ENCODE data around the gene MAG. TPM values are rescaled to one million over a fixed set of nuclear protein-coding genes. Genes with fewer than 3 reads are reported as not detected.

The MAG gene
- polyA plus RNA-seq, 1 donor from 2014 or later: 0.25 TPM

DNA sequence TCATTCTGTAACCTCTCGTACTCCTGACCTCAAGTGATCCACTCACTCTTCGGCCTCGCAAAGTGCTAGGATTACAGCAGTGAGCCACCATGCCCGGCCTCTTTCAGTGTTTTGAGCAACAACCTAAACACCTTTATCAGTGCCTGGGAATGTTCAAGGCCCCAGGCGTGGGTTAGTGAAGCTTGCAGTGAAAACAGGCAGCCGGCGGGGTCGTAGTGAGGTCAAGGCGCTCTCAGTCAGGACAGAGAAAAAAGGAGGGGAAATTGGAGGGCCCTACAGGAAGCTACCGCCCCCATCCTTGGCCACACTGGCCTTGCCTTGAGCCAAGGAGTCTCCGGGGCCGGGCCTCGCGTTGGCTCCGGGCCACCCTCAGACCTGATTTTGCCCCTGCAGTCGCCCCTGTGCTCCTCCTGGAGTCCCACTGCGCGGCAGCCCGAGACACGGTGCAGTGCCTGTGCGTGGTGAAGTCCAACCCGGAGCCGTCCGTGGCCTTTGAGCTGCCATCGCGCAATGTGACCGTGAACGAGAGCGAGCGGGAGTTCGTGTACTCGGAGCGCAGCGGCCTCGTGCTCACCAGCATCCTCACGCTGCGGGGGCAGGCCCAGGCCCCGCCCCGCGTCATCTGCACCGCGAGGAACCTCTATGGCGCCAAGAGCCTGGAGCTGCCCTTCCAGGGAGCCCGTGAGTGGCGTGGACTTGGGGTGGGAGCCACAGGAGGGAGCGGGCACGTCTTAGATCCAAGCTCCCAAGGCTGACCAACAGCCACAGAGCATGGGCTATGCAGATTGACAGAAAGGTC, 17.7 kb downstream of the MAG start:
- Mint-ChIP-seq H3K9me3 (no peaks in the 10 kb centered on the region), H3K4me1 (peaks cover 20 to 23% (median 22%) of the 10 kb centered on the region in 3 donors), H3K36me3 (no peaks in the 10 kb centered on the region), H3K27me3 (no peaks in the 10 kb centered on the region), H3K27ac (no peak overlapping the region), H3K4me3 (peak overlapping the region in 2 of 4 donors; percentile 8 to 22)

- H3K27ac Mint-ChIP-seq: no peak overlapping the region
- no peaks in the 10 kb centered on the region for H3K9me3 Mint-ChIP-seq
- peak overlapping the region in 1 of 4 donors; percentile 27 for H3K4me3 Mint-ChIP-seq
- H3K27me3 Mint-ChIP-seq: no peaks in the 10 kb centered on the region
- peaks cover 18 to 23% (median 22%) of the 10 kb centered on the region in 3 donors for H3K4me1 Mint-ChIP-seq
- no peaks in the 10 kb centered on the region for H3K36me3 Mint-ChIP-seq
Measured at GRCh38 chr19:35310331-35310730, 18.4 kb downstream of the MAG start.

- H3K27me3 Mint-ChIP-seq: no peaks in the 10 kb centered on the region
- H3K4me1 Mint-ChIP-seq: peaks cover 18 to 26% (median 23%) of the 10 kb centered on the region in 3 donors
- H3K27ac Mint-ChIP-seq: no peak overlapping the region
- no peaks in the 10 kb centered on the region for H3K9me3 Mint-ChIP-seq
- no peak overlapping the region for H3K4me3 Mint-ChIP-seq
- H3K36me3 Mint-ChIP-seq: no peaks in the 10 kb centered on the region
Measured at GRCh38 chr19:35310811-35311465, 19.0 kb downstream of the MAG start.

GRCh38 chr19:35311901-35312665, 20.1 kb downstream of the MAG start:
- Mint-ChIP-seq H3K36me3 (no peaks in the 10 kb centered on the region), H3K4me3 (peak overlapping the region in 1 of 4 donors; percentile 17), H3K9me3 (no peaks in the 10 kb centered on the region), H3K4me1 (peaks cover 15 to 24% (median 18%) of the 10 kb centered on the region in 3 donors), H3K27me3 (no peaks in the 10 kb centered on the region), H3K27ac (no peak overlapping the region)

DNA sequence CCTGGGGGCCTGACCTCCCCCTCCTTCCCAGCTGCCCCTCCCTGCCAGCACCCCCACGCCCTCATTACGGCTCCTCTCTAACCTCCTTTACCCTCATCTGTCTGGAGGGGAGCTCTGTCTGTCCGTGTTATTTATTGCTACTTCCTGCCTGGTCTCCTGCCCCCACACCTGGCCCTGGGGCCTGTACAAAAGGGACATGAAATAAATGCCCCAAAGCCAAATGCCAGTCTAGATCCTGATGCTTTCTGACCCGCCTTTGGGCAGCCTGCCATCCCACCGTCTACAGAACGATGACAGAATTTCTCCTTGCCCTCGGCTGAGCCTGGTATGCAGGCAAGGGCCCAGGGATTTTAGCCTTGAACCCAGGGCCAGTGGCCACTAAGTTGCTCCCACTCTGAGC, 21.6 kb downstream of the MAG start:
- Mint-ChIP-seq H3K9me3 (no peaks in the 10 kb centered on the region), H3K27ac (no peak overlapping the region), H3K4me3 (no peak overlapping the region), H3K36me3 (no peaks in the 10 kb centered on the region), H3K4me1 (peaks cover 16 to 22% (median 21%) of the 10 kb centered on the region in 3 donors), H3K27me3 (no peaks in the 10 kb centered on the region)

- Mint-ChIP-seq H3K4me1 (peaks cover 21 to 22% (median 21%) of the 10 kb centered on the region in 3 donors), H3K9me3 (no peaks in the 10 kb centered on the region)
Measured at GRCh38 chr19:35314031-35314430, 22.1 kb downstream of the MAG start.

DNA sequence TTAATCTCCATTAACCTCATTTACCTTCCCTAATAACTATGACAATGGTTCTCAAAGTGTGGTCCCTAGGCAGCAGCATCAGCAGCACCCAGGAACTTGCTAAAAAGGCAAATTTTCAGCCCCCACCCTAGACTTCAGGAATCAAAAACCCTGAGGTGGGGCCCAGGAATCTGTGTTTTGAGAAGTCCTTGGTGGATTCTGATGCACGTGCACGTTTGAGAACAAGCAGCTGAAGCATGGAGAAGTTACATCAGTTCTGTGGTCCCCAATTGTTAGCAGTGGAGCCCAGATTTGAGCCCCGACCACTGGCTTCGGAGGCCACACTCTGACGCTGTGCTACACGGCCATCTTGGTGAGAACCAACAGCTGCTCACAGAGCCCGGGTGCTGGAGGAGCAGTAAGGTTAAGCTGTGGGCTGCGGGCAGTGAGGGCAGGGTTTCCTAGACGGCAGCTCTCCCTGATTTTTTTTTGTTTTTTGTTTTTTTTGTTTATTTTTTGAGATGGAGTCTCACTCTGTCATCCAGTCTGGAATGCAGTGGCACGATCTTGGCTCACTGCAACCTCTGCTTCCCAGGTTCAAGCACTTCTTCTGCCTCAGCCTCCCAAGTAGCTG, 23.0 kb downstream of the MAG start:
- Mint-ChIP-seq H3K27ac (peak overlapping the region in 2 of 3 donors; percentile 56 to 87), H3K4me1 (peaks cover 24 to 28% (median 26%) of the 10 kb centered on the region in 3 donors), H3K4me3 (no peak overlapping the region), H3K9me3 (no peaks in the 10 kb centered on the region), H3K27me3 (no peaks in the 10 kb centered on the region), H3K36me3 (no peaks in the 10 kb centered on the region)

More at GRCh38 chr19:35314031-35314430, 22.1 kb downstream of the MAG start:
- Mint-ChIP-seq H3K27ac (no peak overlapping the region), H3K27me3 (no peaks in the 10 kb centered on the region), H3K4me3 (peak overlapping the region in 2 of 4 donors; percentile 2 to 81), H3K36me3 (no peaks in the 10 kb centered on the region)

GRCh38 chr19:35315883-35316282, 23.9 kb downstream of the MAG start:
- Mint-ChIP-seq H3K36me3 (no peaks in the 10 kb centered on the region), H3K27ac (no peak overlapping the region), H3K9me3 (no peaks in the 10 kb centered on the region), H3K4me1 (peaks cover 30 to 37% (median 33%) of the 10 kb centered on the region in 3 donors), H3K4me3 (no peak overlapping the region), H3K27me3 (no peaks in the 10 kb centered on the region)

DNA sequence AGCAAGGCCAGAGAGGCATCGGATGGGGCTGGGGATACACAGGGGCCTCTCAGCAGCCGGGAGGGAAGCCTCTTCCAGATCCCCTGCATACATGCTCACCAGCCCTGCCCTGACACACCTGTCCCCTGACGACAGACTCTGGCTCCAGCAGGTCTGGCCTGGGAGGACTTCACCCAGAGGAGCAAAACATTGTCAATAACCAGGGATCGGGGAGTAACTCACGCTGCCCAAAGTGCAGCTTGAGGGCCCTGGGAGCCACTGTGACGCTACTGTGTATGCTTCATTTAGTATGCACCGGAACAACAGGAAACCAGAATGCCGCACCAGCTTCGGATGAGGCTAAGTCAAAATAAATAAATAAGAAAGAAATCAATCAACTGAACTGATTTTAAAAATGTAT, 24.6 kb downstream of the MAG start:
- Mint-ChIP-seq H3K36me3 (no peaks in the 10 kb centered on the region), H3K4me1 (peaks cover 34 to 43% (median 37%) of the 10 kb centered on the region in 3 donors), H3K4me3 (peak overlapping the region in 3 of 4 donors; percentile 15 to 70 (median 66)), H3K27me3 (no peaks in the 10 kb centered on the region), H3K27ac (peak overlapping the region; percentile 67 to 83 (median 75)), H3K9me3 (no peaks in the 10 kb centered on the region)

GRCh38 chr19:35317464-35318043, 25.6 kb downstream of the MAG start:
- H3K36me3 Mint-ChIP-seq: no peaks in the 10 kb centered on the region
- peaks cover 39 to 51% (median 41%) of the 10 kb centered on the region in 3 donors for H3K4me1 Mint-ChIP-seq
- peak overlapping the region in 3 of 4 donors; percentile 15 to 76 (median 73) for H3K4me3 Mint-ChIP-seq
- H3K27ac Mint-ChIP-seq: peak overlapping the region in 1 of 3 donors; percentile 75
- H3K9me3 Mint-ChIP-seq: no peaks in the 10 kb centered on the region
- H3K27me3 Mint-ChIP-seq: no peaks in the 10 kb centered on the region

GRCh38 chr19:35318679-35319448, 26.9 kb downstream of the MAG start:
- Mint-ChIP-seq H3K36me3 (no peaks in the 10 kb centered on the region), H3K9me3 (no peaks in the 10 kb centered on the region), H3K27ac (peak overlapping the region; percentile 56 to 95 (median 82)), H3K4me3 (peak overlapping the region; percentile 46 to 92 (median 78)), H3K4me1 (peaks cover 46 to 59% (median 49%) of the 10 kb centered on the region in 3 donors), H3K27me3 (no peaks in the 10 kb centered on the region)

GRCh38 chr19:35320065-35320713, 28.2 kb downstream of the MAG start:
- no peaks in the 10 kb centered on the region for H3K27me3 Mint-ChIP-seq
- H3K36me3 Mint-ChIP-seq: no peaks in the 10 kb centered on the region
- H3K4me1 Mint-ChIP-seq: peaks cover 52 to 61% (median 58%) of the 10 kb centered on the region in 3 donors
- H3K9me3 Mint-ChIP-seq: no peaks in the 10 kb centered on the region
- peak overlapping the region; percentile 71 to 92 (median 80) for H3K4me3 Mint-ChIP-seq
- H3K27ac Mint-ChIP-seq: peak overlapping the region; percentile 75 to 95 (median 76)

DNA sequence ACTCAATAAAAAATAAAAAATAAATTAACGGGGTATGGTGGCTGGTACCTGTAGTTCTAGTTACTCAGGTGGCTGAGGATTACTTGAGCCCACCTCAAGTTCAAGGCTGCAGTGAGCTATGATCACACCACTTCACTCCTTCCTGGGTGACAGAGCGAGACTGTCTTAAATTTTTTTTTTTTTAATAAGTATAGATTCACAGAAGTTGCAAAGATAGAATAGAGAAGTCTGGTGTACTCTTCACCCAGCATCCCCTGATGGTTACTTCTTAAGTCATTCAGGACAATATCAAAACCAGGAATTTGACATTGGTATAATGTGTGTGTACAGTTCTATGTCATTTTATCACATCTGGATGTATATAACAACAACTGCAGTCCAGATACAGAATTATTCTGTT, 29.3 kb downstream of the MAG start:
- H3K9me3 Mint-ChIP-seq: no peaks in the 10 kb centered on the region
- peak overlapping the region in 2 of 3 donors; percentile 75 to 95 for H3K27ac Mint-ChIP-seq
- no peaks in the 10 kb centered on the region for H3K36me3 Mint-ChIP-seq
- H3K27me3 Mint-ChIP-seq: no peaks in the 10 kb centered on the region
- peak overlapping the region in 3 of 4 donors; percentile 55 to 73 (median 73) for H3K4me3 Mint-ChIP-seq
- peaks cover 48 to 66% (median 59%) of the 10 kb centered on the region in 3 donors for H3K4me1 Mint-ChIP-seq
